MCF 10A (cell line): ENCODE data around the gene C1QTNF8. TPM values are rescaled to one million over a fixed set of nuclear protein-coding genes. Genes with fewer than 3 reads are reported as not detected.
"Not testable (repeated sequence)": the region's sequence is repeated elsewhere in the genome, so short reads cannot be mapped to it uniquely, and the experiment has no call there.

Source experiments
- BruUV-seq: library from RNA; stranded (reverse); fragments of 400-500 nt; replicated peaks from 2 replicates; lab custom pipeline; 2021; lab: Mats Ljungman, UMichigan
- CTCF ChIA-PET: fragments of 300-600 bp; sonication (Branson Sonifier 250); formaldehyde crosslinking; extraction: SDS; loops from one replicate; lab custom pipeline; 2021; ENCODE audit warnings: antibody characterized with exemption, inconsistent platforms; lab: Yijun Ruan, JAX
- POLR2A ChIA-PET: fragments of 300-600, 350-650 bp; sonication (Branson Sonifier 250); formaldehyde crosslinking; extraction: SDS; loops from one replicate; lab custom pipeline; 2020; ENCODE audit warnings: antibody characterized with exemption, inconsistent platforms; lab: Yijun Ruan, JAX
- DNase-seq: peaks from one replicate; pipeline ENCODE4 v3.0.0-alpha.2; 2018; ENCODE audit not compliant: unreplicated experiment
- H3K27ac Mint-ChIP-seq: one replicate; pipeline ENCODE4 v1.8.0; 2022; ENCODE audit warnings: mild to moderate bottlenecking, low read depth, mixed read lengths; ENCODE audit not compliant: unreplicated experiment
- H3K27me3 Mint-ChIP-seq: one replicate; pipeline ENCODE4 v1.8.0; 2022; ENCODE audit warnings: mixed read lengths; ENCODE audit not compliant: insufficient read depth, unreplicated experiment
- H3K36me3 Mint-ChIP-seq: one replicate; pipeline ENCODE4 v1.8.0; 2022; ENCODE audit warnings: mild to moderate bottlenecking, moderate library complexity, mixed read lengths; ENCODE audit not compliant: insufficient read depth, unreplicated experiment
- H3K4me1 Mint-ChIP-seq: one replicate; pipeline ENCODE4 v1.8.0; 2022; ENCODE audit warnings: mixed read lengths; ENCODE audit not compliant: insufficient read depth, unreplicated experiment
- H3K4me3 Mint-ChIP-seq: one replicate; pipeline ENCODE4 v1.8.0; 2022; ENCODE audit warnings: mild to moderate bottlenecking, moderate library complexity, mixed read lengths; ENCODE audit not compliant: unreplicated experiment
- H3K9me3 Mint-ChIP-seq: one replicate; pipeline ENCODE4 v1.8.0; 2022; ENCODE audit warnings: mixed read lengths; ENCODE audit not compliant: unreplicated experiment
- CTCF ChIP-seq: fragments of 200-600 bp; IDR thresholded peaks from one replicate; pipeline ENCODE4 v1.8.0; 2022; ENCODE audit warnings: antibody characterized with exemption, mild to moderate bottlenecking; ENCODE audit not compliant: unreplicated experiment
- intact Hi-C: fragments of 100-400 bp; cut with micrococcal nuclease; formaldehyde crosslinking; loops from 2 replicates; pipeline ENCODE4 v1.14.1; 2022
- total RNA-seq: library from RNA; stranded (reverse); gene quantifications from 2 replicates; pipeline ENCODE4 v1.2.3, GENCODE V29; 2022

C1QTNF8 gene
- total RNA-seq, 1 experiment from 2014 or later = not detected

- no peak for TF ChIP-seq CTCF
- intact Hi-C loops = no loop called here
- H3K4me1 Mint-ChIP-seq = no peaks in the 10 kb centered on the region
- no peak overlapping the region for H3K27ac Mint-ChIP-seq
- ChIA-PET POLR2A (no interaction called here), CTCF (no interaction called here)
- no peaks in the 10 kb centered on the region for H3K27me3 Mint-ChIP-seq
- H3K4me3 Mint-ChIP-seq = no peak overlapping the region
- no TSS peak for BruUV-seq
- DNase-seq = no peak
- H3K9me3 Mint-ChIP-seq = no peaks in the 10 kb centered on the region
- H3K36me3 Mint-ChIP-seq = no peaks in the 10 kb centered on the region
These were observed 2.5 kb downstream of the C1QTNF8 start for GRCh38 chr16:1093284-1094123.

GRCh38 chr16:1092685-1093283 is 3.3 kb downstream of the C1QTNF8 start:
- H3K4me3 Mint-ChIP-seq, H3K27me3 Mint-ChIP-seq, H3K4me1 Mint-ChIP-seq, intact Hi-C loops, POLR2A ChIA-PET, DNase-seq, H3K27ac Mint-ChIP-seq, H3K9me3 Mint-ChIP-seq, H3K36me3 Mint-ChIP-seq, BruUV-seq, CTCF ChIA-PET: not testable (repeated sequence)

- BruUV-seq = no TSS peak
- no peaks in the 10 kb centered on the region for H3K36me3 Mint-ChIP-seq
- ChIA-PET POLR2A (no interaction called here), CTCF (interaction anchor here (0.8 kb wide), 1 partner anchor 1020 kb away, joined by 5 read pairs; no protein-coding TSS in a partner anchor)
- no peak overlapping the region for H3K27ac Mint-ChIP-seq
- intact Hi-C loops = no loop called here
- no peaks in the 10 kb centered on the region for H3K9me3 Mint-ChIP-seq
- no peak for TF ChIP-seq CTCF
- H3K27me3 Mint-ChIP-seq = no peaks in the 10 kb centered on the region
- H3K4me3 Mint-ChIP-seq = no peak overlapping the region
- no peaks in the 10 kb centered on the region for H3K4me1 Mint-ChIP-seq
- DNase-seq = no peak
These were observed 4.0 kb downstream of the C1QTNF8 start for GRCh38 chr16:1091992-1092552.

GRCh38 chr16:1090620-1091587 is 5.1 kb downstream of the C1QTNF8 start:
- intact Hi-C loops = no loop called here
- CTCF ChIA-PET = interaction anchor here (0.6 kb wide), 1 partner anchor 10 kb away, joined by 4 read pairs; no protein-coding TSS in a partner anchor
- H3K9me3 Mint-ChIP-seq = peaks cover under 1% of the 10 kb centered on the region
- BruUV-seq = no TSS peak
- TF ChIP-seq CTCF = no peak
- POLR2A ChIA-PET = no interaction called here
- no peaks in the 10 kb centered on the region for H3K4me1 Mint-ChIP-seq
- H3K36me3 Mint-ChIP-seq = peaks cover 5% of the 10 kb centered on the region
- no peak overlapping the region for H3K4me3 Mint-ChIP-seq
- DNase-seq = no peak
- no peak overlapping the region for H3K27ac Mint-ChIP-seq
- H3K27me3 Mint-ChIP-seq = no peaks in the 10 kb centered on the region
